WERI-Rb-1 (cell line): ENCODE results near the gene DNAJA2.

Experiments used
- DNase-seq: peaks from one replicate; pipeline ENCODE4 v3.0.0-alpha.2; 2020
- H3K27ac ChIP-seq: fragments of 250-450 bp; sonication (Bioruptor Pico); 2 replicates; pipeline ENCODE4 v1.5.1; 2020; ENCODE audit warnings: mild to moderate bottlenecking, moderate library complexity
- H3K27me3 ChIP-seq: fragments of 250-450 bp; sonication (Bioruptor Pico); 2 replicates; pipeline ENCODE4 v1.5.1; 2021; ENCODE audit warnings: mild to moderate bottlenecking, low read depth, moderate library complexity; ENCODE audit not compliant: insufficient read depth, severe bottlenecking
- H3K36me3 ChIP-seq: fragments of 250-450 bp; sonication (Bioruptor Pico); 2 replicates; pipeline ENCODE4 v1.5.1; 2020; ENCODE audit warnings: mild to moderate bottlenecking, moderate library complexity
- H3K4me3 ChIP-seq: 2 replicates; pipeline ENCODE4 v1.5.1; 2011; ENCODE audit warnings: low read depth, mild to moderate bottlenecking, control low read depth, low read length
- H3K9me3 ChIP-seq: fragments of 250-450 bp; sonication (Bioruptor Pico); 2 replicates; pipeline ENCODE4 v1.5.1; 2021; ENCODE audit warnings: mild to moderate bottlenecking, moderate library complexity; ENCODE audit not compliant: severe bottlenecking
- TF ChIP-seq, protein P1 (sequence below): IDR thresholded peaks from 2 replicates; pipeline ENCODE4 v1.5.1; 2011; ENCODE audit warnings: low read depth, mild to moderate bottlenecking, control low read depth, inconsistent platforms, low read length

Gene DNAJA2

DNA sequence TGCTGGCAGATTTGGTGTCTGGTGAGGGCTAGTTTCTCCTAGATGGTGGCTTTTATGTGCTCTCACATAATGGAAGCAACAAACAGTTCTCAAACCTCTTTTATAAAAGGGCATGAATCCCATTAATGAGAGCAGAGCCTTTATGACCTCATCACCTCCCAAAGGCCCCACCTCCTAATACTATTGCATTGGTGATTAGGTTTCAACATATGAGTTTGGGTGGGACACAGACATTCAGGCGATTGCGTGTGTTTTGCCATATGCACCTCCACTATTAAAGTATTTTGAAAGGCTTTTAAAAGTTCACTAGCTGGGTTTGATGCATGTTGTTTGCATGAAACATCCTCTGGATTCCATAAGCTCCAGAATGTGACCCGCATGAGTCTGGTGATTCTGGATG is 24.4 kb upstream of the DNAJA2 start:
- peaks cover 6% of the 10 kb centered on the region for H3K9me3 ChIP-seq
- H3K36me3 ChIP-seq: no peaks in the 10 kb centered on the region
- TF ChIP-seq, protein P1, sequence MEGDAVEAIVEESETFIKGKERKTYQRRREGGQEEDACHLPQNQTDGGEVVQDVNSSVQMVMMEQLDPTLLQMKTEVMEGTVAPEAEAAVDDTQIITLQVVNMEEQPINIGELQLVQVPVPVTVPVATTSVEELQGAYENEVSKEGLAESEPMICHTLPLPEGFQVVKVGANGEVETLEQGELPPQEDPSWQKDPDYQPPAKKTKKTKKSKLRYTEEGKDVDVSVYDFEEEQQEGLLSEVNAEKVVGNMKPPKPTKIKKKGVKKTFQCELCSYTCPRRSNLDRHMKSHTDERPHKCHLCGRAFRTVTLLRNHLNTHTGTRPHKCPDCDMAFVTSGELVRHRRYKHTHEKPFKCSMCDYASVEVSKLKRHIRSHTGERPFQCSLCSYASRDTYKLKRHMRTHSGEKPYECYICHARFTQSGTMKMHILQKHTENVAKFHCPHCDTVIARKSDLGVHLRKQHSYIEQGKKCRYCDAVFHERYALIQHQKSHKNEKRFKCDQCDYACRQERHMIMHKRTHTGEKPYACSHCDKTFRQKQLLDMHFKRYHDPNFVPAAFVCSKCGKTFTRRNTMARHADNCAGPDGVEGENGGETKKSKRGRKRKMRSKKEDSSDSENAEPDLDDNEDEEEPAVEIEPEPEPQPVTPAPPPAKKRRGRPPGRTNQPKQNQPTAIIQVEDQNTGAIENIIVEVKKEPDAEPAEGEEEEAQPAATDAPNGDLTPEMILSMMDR: no peak
- no peak overlapping the region for H3K4me3 ChIP-seq
- H3K27ac ChIP-seq: no peak overlapping the region
- no peak for DNase-seq
- no peaks in the 10 kb centered on the region for H3K27me3 ChIP-seq

DNA sequence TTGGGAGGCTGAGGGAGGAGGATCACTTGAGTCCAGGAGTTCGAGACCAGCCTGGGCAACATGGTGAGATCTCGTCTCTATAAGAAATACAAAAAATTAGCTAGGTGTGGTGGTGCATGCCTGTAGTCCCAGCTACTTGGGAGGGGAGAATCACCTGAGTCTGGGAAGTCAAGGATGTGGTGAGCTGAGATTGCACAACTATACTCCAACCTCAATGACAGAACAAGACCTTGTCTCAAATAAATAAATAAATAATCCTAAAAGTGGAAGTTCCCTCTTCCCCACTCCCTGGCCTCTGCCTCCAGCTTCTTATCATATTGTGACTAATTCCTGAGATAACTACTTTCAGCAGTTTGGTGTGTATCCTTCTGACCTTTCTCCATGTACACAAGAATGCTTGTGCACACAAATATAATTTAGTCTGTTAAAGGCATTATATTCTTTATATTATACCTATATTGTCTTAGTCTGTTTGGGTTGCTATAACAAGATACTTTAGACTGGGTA is 23.5 kb upstream of the DNAJA2 start:
- no peak overlapping the region for H3K4me3 ChIP-seq
- peaks cover 6% of the 10 kb centered on the region for H3K9me3 ChIP-seq
- H3K36me3 ChIP-seq: no peaks in the 10 kb centered on the region
- no peak overlapping the region for H3K27ac ChIP-seq
- DNase-seq: no peak
- no peaks in the 10 kb centered on the region for H3K27me3 ChIP-seq
- TF ChIP-seq, protein P1: no peak

DNA sequence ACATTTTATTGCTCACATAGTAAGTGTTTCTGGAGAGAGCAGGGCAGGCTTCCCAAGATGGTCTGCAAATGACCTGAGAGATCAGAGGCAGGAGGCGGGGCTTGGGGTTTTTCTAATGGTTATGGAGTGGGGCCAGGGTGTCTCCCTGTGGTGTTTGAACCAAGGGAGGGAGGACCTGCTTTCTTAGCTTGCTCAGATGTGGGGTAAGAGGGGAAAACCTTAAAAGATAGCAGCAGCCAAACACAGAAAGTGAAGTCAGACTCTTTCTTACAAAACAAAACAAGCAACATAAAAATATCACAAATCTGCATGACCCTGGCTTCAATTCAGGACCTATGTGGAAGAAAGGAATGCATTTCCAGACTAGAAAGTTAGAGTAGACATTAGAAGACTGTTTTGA is 22.9 kb upstream of the DNAJA2 start:
- Histone ChIP-seq H3K9me3 (peaks cover 9% of the 10 kb centered on the region), H3K27ac (no peak overlapping the region), H3K4me3 (no peak overlapping the region), H3K36me3 (no peaks in the 10 kb centered on the region), H3K27me3 (no peaks in the 10 kb centered on the region)
- no peak for DNase-seq
- TF ChIP-seq, protein P1: no peak

DNA sequence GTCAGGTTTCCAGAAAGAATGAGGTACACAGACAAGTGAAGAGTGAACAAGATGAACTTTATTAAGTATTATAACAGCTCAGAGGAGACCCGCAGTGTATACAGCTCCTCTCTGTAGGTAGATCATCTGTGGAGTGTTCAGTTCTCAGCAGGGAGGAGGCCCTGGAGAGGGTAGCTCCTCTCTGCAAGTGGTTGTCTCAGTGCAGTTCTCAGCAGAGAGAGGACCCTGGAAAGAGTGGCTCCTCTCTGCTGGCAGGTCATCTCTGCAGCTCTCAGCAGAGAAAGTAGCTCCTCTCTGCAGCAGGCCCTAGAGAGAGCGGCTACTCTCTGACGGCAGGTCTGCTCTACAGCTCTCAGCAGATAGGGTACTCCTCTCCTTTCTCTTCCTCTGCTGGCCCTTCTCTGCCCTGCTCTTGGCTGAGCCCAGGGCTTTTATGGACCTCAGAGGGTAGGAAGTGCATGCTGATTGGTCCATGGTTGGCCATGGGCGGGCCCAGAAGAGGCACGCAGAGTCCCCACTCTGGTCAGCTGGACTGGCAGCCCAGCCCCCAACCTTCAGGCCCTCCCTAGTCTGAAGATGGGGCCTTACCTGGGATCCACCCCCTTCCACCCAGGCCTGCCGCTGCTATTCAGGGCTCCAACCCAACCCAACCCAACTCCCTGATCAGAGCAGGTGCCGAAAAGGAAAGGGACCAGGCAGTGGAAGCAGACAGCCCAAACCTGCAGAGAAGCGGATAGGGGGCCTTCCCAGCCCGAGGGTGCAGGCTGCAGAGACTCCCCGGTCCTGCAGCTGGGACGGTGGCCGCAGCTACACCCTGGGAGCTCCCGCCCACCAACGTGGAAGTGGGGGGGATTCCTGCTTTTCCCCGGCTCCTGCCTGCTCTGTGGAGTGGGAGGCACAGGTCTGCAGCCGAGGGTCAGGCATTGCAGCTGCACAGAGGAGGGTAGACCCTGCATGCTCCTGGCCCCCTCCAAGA is 18.5 kb upstream of the DNAJA2 start:
- Histone ChIP-seq H3K27me3 (no peaks in the 10 kb centered on the region), H3K27ac (no peak overlapping the region), H3K9me3 (peaks cover 5% of the 10 kb centered on the region), H3K4me3 (no peak overlapping the region), H3K36me3 (no peaks in the 10 kb centered on the region)
- no peak for DNase-seq
- TF ChIP-seq, protein P1: no peak

DNA sequence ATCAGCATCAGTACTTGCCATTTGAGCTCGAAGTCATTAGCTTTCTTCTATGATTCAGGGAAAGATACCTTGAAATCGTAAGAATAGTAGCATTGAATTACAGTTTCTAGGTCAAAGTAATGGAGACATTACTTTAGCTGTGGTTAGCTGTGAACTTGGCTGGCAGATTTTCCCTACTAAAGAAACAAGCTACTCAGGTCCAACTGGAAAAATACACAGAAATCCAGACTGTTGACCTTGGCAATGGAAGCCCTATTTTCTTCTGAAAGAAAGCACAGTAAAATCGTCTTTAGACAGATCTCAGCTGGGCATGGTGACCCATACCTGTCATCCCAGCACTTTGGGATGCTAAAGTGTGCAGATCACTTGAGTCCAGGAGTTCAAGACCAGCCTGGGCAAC is 13.4 kb upstream of the DNAJA2 start:
- no peak overlapping the region for H3K4me3 ChIP-seq

More for the DNA sequence above, 13.4 kb upstream of the DNAJA2 start:
- Histone ChIP-seq H3K27me3 (no peaks in the 10 kb centered on the region), H3K27ac (no peak overlapping the region), H3K36me3 (no peaks in the 10 kb centered on the region), H3K9me3 (peaks cover 4% of the 10 kb centered on the region)
- DNase-seq: no peak
- TF ChIP-seq, protein P1: no peak
